ENCODE measurements around the gene COG5.
"Not testable (repeated sequence)": the region's sequence is repeated elsewhere in the genome, so short reads cannot be mapped to it uniquely, and the experiment has no call there.

Gene COG5

DNA sequence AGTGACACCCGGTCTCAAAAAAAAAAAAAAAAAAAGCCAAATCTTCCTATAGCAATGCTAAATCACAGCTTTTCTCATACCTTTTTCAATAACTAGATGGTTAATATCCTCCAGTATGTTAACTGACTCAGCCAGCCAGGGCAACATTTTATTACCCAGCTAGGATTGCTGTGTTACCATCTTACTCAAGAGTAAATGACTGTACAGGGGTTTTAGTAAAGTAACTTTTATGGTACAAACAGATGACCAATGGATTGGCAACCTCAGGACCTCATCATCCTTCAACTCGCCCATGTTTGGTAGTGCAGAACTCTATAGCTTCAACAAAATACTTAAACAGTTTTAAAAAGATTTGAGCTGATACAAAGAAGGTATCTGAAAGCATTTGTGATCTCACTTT is 335.4 kb downstream of the COG5 start:
- DNase-seq (ENCODE audit: low read depth): peak; percentile 37

DNA sequence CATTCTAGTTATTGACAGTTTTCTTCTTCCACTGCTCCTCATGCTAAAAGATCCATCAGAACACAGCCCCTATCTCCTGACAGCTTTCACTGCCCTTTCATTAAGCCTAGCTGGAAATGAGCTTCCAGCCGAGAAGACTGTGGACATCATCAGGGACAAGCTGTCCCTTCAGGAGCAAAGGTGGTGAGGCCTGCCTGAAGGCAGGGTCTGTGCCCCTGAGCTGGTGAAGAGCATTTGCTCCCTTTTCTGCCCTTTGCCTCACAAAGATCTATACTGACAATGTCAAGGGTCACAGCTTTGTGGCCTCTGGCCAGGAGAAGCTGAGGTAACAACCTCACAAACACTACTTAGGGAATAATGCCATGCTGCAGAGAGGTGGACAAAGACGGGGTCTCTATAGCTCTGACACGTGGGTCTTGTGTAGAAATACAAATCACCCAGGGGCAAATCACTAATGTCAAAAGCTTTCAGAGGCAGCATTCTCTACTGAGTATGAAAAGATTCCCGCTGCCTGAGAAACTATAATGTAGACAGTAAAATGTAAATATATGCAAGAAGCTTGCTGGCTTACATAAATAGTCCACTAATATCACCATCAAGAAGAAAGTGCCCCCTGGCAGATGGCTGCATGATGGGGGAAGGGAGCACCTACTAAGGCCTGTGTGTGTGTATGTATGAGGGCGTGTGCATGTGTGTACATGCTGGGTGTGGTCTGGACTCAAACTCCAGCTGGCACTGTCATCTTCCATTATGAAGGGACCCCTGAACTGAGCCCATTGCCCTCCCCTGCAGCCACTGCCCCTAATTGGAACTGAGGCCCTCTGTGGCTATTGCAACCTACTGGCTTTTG is 339.1 kb downstream of the COG5 start:
- no peak for DNase-seq (ENCODE audit: low read depth)

DNA sequence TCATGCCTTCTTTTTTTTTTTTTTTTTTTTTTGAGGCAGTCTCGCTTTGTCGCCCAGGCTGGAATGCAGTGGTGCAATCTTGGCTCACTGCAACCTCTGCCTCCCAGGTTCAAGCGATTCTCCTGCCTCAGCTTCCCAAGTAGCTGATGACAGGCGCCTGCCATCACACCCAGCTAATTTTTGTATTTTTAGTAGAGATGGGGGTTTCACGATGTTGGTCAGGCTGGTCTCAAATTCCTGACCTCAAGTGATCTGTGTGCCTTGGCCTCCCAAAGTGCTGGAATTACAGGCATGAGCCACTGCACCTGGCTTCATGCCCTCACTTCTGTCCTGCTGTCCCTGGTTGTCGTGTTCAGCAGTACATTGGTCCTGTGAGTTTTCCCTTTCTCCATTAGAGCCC is 342.9 kb downstream of the COG5 start:
- DNase-seq (ENCODE audit: low read depth): not testable (repeated sequence)

- DNase-seq (ENCODE audit: low read depth): no peak
Measured at GRCh38 chr7:107220356-107220755, 343.4 kb downstream of the COG5 start.

- DNase-seq (ENCODE audit: low read depth): no peak
Measured at GRCh38 chr7:107219563-107220244, 344.0 kb downstream of the COG5 start.

DNA sequence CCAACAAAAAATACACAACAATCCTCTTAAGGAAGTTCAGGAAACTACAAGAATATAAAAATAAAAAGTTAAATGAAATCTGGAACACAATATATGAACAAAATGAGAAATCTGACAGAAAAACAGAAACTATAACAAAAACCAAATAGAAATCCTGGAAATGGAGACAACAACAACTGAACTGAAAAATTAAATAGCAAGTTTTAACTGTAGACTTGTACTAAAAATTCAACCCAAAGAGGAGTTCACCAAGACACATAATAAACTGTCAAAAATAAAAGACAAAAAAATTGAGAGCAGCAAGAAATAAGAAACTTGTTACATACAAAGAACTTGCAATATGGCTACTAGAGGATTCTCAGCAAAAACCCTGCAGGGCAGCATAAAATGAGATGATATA is 349.8 kb downstream of the COG5 start:
- DNase-seq (ENCODE audit: low read depth): no peak

- DNase-seq (ENCODE audit: low read depth): no peak
Measured at GRCh38 chr7:107213193-107213788, 350.4 kb downstream of the COG5 start.

- DNase-seq (ENCODE audit: low read depth): no peak
Measured at GRCh38 chr7:107212725-107213124, 351.0 kb downstream of the COG5 start.

DNA sequence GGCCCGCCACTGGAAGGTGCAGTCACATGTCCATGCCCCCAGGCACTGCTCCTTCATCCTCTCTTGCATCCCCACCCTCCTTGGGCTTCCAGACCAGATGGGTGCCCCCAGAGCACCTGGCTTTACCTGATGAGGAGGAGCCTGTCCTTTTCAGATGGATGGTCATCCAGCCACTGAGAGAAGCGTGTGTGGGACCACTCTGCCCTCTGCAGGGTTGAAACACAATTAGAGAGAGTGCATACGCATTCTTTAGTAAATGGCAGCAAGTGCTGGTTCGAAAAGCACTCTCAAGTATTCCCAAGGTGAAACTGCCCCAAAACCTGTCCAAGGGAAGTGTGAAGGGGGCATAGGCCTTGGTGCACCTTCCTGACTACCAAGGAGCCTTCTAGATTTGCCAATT is 353.3 kb downstream of the COG5 start:
- no peak for DNase-seq (ENCODE audit: low read depth)

- DNase-seq (ENCODE audit: low read depth): no peak
Measured at GRCh38 chr7:107209565-107209964, 354.2 kb downstream of the COG5 start.

DNA sequence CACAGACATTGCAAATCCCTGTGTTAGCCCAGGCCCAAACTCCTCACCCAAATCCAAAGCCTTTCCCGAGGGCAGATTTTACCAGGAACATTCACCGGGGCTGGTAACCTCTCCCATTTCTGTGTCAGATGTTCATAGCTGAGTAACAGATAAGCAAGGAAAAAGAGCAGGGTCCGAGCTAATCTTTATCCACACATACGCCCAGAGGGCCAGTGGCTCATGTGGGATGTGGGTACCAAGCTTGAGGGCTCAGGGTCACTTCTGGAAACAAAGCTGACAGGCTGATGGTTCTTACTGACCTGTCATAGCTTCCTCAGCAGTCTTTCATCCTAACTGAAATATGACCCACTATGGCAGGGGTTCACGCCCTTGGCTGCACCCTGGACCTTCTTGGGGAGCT is 355.2 kb downstream of the COG5 start:
- no peak for DNase-seq (ENCODE audit: low read depth)

DNA sequence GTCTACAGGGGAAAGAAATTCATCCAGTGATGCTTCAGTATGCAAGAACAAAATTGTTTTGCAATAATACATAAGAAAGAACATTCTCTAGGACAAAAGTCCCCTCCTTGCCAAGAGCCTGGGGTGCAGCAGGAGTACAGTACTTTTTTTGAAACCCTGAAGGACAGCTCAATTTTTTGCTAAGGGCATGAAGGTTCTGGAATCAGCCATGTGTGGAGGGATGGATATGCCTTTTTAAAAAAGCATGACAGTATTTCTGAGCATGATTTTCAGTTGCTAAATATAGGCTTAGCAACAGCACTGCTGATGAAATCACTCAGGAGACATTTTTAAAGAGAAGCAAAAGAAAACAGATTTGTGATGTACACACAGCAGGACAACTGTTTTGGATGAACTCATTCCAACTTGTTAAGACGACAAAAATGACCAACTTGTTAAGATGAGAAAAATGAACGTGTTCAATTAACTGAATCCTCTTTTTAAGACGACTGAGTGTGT is 355.6 kb downstream of the COG5 start:
- DNase-seq (ENCODE audit: low read depth): no peak

- DNase-seq (ENCODE audit: low read depth): no peak
Measured at GRCh38 chr7:107207459-107207858, 356.3 kb downstream of the COG5 start.

- no peak for DNase-seq (ENCODE audit: low read depth)
Measured at GRCh38 chr7:107206706-107207105, 357.0 kb downstream of the COG5 start.

DNA sequence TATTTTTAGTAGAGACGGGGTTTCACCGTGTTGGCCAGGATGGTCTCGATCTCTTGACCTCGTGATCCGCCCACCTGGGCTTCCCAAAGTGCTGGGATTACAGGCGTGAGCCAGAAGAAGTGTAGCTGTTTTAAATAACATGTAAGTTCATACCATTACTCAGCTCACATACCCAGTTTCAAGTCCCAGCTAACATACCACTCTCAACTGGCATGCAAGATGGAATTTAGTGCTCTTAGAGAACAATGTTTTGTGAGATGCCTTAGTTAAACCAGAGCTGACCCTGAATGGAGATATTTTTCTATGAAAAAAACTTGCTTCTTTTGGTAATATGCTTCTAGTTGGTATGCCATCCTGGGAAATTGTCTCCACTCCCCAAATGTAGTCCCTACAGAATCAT is 357.6 kb downstream of the COG5 start:
- DNase-seq (ENCODE audit: low read depth): no peak

DNA sequence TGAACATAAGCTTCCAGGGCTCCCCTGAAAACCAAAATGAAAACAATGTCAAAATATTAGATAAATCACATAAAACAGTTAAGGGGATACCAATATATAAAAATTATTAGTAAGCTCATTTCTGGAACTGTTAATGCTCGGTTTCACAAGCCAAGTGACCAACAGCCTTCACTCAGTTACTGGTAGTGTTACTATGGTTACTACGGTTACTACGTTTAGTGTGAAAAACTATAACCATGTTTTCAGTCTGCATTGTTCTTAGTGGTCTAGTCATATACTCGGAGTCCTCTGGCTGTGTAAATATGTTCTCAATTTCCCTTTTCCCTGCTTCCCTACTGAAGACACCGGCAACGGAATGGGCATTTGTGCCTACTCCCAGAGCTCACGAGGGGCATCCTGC is 360.1 kb downstream of the COG5 start:
- no peak for DNase-seq (ENCODE audit: low read depth)

DNA sequence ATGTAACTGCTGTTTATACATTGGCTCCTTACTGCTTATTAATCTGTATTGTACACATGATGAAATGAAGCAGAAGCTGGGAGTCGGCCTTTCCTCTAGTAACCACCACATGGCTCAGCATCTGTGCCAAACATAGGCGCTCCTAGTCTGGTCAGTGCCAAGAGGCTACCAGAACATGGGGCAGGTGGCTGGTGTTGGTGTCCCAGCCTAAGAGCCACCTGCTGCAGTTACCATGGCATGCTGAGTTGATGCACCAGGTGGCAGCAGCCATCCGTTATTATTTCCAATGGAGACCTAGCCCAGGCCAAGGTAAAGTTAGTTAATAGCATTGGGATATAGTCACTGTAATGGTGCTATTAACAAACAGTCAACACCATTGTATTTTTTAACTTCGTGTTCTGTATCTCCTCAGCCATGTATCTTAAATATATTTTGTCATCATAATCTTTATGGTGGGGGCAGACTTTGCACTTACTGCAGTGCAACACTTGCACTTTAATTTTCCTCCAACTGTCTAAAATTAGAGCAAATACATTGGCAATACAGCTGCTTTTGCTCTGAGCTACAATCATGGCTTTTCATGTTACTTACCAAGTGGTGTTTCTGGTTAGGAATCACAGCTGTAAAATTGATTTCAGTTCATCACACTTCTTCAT is 361.8 kb downstream of the COG5 start:
- peak; percentile 57 for DNase-seq (ENCODE audit: low read depth)

GRCh38 chr7:107196834-107197610 is 366.7 kb downstream of the COG5 start:
- no peak for DNase-seq (ENCODE audit: low read depth)

- peak; percentile 14 for DNase-seq (ENCODE audit: low read depth)
Measured at GRCh38 chr7:107194052-107194451, 369.7 kb downstream of the COG5 start.

- no peak for DNase-seq (ENCODE audit: low read depth)
Measured at GRCh38 chr7:107190090-107190489, 373.6 kb downstream of the COG5 start.

DNA sequence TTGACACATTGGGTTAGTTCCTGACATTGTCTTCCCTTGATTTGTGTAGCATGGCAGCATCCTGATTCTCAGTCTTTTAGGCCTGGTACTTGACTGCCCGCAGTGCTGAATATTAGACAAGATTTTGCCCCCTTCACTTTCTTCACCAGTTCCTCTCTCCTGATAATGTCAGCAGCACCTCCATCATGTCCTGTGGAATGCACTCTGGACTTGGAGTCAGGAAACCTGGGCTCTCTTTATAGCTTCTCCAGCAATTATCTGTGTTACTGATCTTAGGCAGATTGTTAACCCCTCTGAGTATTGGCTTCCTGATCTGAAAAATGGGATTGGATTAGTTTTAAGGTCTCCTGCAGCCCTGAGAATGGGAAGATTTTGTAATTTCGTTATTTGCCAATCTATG is 375.9 kb downstream of the COG5 start:
- DNase-seq (ENCODE audit: low read depth): no peak

GRCh38 chr7:107186240-107186639 is 377.5 kb downstream of the COG5 start:
- DNase-seq (ENCODE audit: low read depth): no peak

All from ELR (cell line).